ENCODE results near the gene ZNF805. TPM values are rescaled to one million over a fixed set of nuclear protein-coding genes. Genes with fewer than 3 reads are reported as not detected.

Gene ZNF805
- total and polyA plus RNA-seq, 2 of the 13 experiments (the other 11 are each of a cell fraction or from before 2014, with no cell fraction given), result 5.1 to 12.8 TPM

DNA sequence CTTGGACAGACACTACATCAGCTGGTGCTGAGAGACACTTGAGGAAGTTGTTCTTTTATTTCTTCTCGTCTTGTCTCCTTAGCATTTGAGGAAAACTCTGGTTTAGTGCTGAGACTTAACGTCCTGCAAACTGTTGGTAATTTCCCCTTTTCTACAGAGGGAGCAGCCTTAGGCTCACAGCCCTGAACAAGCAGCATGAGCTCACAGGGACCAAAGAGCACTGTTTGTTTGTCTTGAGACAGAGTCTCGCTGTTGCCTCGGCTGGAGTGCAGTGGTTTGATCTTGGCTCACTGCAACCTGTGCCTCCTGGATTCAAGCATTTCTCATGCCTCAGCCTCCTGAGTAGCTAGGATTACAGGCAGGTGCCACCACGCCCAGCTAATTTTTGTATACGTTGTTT, 5.5 kb downstream of the ZNF805 start (continued):
- TF ChIP-seq, protein P1, sequence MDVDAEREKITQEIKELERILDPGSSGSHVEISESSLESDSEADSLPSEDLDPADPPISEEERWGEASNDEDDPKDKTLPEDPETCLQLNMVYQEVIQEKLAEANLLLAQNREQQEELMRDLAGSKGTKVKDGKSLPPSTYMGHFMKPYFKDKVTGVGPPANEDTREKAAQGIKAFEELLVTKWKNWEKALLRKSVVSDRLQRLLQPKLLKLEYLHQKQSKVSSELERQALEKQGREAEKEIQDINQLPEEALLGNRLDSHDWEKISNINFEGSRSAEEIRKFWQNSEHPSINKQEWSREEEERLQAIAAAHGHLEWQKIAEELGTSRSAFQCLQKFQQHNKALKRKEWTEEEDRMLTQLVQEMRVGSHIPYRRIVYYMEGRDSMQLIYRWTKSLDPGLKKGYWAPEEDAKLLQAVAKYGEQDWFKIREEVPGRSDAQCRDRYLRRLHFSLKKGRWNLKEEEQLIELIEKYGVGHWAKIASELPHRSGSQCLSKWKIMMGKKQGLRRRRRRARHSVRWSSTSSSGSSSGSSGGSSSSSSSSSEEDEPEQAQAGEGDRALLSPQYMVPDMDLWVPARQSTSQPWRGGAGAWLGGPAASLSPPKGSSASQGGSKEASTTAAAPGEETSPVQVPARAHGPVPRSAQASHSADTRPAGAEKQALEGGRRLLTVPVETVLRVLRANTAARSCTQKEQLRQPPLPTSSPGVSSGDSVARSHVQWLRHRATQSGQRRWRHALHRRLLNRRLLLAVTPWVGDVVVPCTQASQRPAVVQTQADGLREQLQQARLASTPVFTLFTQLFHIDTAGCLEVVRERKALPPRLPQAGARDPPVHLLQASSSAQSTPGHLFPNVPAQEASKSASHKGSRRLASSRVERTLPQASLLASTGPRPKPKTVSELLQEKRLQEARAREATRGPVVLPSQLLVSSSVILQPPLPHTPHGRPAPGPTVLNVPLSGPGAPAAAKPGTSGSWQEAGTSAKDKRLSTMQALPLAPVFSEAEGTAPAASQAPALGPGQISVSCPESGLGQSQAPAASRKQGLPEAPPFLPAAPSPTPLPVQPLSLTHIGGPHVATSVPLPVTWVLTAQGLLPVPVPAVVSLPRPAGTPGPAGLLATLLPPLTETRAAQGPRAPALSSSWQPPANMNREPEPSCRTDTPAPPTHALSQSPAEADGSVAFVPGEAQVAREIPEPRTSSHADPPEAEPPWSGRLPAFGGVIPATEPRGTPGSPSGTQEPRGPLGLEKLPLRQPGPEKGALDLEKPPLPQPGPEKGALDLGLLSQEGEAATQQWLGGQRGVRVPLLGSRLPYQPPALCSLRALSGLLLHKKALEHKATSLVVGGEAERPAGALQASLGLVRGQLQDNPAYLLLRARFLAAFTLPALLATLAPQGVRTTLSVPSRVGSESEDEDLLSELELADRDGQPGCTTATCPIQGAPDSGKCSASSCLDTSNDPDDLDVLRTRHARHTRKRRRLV (CRISPR knock-in tag; IDR thresholded peaks at IDR 0.05), result no peak
- TF ChIP-seq, protein P2, sequence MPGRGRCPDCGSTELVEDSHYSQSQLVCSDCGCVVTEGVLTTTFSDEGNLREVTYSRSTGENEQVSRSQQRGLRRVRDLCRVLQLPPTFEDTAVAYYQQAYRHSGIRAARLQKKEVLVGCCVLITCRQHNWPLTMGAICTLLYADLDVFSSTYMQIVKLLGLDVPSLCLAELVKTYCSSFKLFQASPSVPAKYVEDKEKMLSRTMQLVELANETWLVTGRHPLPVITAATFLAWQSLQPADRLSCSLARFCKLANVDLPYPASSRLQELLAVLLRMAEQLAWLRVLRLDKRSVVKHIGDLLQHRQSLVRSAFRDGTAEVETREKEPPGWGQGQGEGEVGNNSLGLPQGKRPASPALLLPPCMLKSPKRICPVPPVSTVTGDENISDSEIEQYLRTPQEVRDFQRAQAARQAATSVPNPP (CRISPR knock-in tag; IDR thresholded peaks at IDR 0.05), result no peak
- TF ChIP-seq, protein P3, sequence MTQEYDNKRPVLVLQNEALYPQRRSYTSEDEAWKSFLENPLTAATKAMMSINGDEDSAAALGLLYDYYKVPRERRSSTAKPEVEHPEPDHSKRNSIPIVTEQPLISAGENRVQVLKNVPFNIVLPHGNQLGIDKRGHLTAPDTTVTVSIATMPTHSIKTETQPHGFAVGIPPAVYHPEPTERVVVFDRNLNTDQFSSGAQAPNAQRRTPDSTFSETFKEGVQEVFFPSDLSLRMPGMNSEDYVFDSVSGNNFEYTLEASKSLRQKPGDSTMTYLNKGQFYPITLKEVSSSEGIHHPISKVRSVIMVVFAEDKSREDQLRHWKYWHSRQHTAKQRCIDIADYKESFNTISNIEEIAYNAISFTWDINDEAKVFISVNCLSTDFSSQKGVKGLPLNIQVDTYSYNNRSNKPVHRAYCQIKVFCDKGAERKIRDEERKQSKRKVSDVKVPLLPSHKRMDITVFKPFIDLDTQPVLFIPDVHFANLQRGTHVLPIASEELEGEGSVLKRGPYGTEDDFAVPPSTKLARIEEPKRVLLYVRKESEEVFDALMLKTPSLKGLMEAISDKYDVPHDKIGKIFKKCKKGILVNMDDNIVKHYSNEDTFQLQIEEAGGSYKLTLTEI (CRISPR knock-in tag; conservative IDR thresholded peaks at IDR 0.05), result no peak
- TF ChIP-seq ZNF598 (CRISPR knock-in tag; IDR thresholded peaks at IDR 0.05; ENCODE audit: borderline replicate concordance) (no peak), ZNF383 (CRISPR knock-in tag; IDR thresholded peaks at IDR 0.05; ENCODE audit: borderline replicate concordance) (no peak), TAF1 (CRISPR knock-in tag; IDR thresholded peaks at IDR 0.05) (no peak), HIVEP1 (CRISPR knock-in tag; IDR thresholded peaks at IDR 0.05) (no peak), SMC3 (IDR thresholded peaks at IDR 0.05; ENCODE audit: low read length) (peak; percentile 18; the same call in 1 of the 2 replicates), SP4 (CRISPR knock-in tag; IDR thresholded peaks at IDR 0.05) (no peak), TOPORS (CRISPR knock-in tag; IDR thresholded peaks at IDR 0.05) (no peak)
- TF ChIP-seq, protein P4, sequence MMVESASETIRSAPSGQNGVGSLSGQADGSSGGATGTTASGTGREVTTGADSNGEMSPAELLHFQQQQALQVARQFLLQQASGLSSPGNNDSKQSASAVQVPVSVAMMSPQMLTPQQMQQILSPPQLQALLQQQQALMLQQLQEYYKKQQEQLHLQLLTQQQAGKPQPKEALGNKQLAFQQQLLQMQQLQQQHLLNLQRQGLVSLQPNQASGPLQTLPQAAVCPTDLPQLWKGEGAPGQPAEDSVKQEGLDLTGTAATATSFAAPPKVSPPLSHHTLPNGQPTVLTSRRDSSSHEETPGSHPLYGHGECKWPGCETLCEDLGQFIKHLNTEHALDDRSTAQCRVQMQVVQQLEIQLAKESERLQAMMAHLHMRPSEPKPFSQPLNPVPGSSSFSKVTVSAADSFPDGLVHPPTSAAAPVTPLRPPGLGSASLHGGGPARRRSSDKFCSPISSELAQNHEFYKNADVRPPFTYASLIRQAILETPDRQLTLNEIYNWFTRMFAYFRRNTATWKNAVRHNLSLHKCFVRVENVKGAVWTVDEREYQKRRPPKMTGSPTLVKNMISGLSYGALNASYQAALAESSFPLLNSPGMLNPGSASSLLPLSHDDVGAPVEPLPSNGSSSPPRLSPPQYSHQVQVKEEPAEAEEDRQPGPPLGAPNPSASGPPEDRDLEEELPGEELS (CRISPR knock-in tag; IDR thresholded peaks at IDR 0.05), result no peak
- TF ChIP-seq, protein P5, sequence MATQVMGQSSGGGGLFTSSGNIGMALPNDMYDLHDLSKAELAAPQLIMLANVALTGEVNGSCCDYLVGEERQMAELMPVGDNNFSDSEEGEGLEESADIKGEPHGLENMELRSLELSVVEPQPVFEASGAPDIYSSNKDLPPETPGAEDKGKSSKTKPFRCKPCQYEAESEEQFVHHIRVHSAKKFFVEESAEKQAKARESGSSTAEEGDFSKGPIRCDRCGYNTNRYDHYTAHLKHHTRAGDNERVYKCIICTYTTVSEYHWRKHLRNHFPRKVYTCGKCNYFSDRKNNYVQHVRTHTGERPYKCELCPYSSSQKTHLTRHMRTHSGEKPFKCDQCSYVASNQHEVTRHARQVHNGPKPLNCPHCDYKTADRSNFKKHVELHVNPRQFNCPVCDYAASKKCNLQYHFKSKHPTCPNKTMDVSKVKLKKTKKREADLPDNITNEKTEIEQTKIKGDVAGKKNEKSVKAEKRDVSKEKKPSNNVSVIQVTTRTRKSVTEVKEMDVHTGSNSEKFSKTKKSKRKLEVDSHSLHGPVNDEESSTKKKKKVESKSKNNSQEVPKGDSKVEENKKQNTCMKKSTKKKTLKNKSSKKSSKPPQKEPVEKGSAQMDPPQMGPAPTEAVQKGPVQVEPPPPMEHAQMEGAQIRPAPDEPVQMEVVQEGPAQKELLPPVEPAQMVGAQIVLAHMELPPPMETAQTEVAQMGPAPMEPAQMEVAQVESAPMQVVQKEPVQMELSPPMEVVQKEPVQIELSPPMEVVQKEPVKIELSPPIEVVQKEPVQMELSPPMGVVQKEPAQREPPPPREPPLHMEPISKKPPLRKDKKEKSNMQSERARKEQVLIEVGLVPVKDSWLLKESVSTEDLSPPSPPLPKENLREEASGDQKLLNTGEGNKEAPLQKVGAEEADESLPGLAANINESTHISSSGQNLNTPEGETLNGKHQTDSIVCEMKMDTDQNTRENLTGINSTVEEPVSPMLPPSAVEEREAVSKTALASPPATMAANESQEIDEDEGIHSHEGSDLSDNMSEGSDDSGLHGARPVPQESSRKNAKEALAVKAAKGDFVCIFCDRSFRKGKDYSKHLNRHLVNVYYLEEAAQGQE (IDR thresholded peaks at IDR 0.05; ENCODE audit: borderline replicate concordance in 1 of 2, low read depth in 1 of 2, low read length in 2 of 2), result no peak
- TF ChIP-seq, protein P6, sequence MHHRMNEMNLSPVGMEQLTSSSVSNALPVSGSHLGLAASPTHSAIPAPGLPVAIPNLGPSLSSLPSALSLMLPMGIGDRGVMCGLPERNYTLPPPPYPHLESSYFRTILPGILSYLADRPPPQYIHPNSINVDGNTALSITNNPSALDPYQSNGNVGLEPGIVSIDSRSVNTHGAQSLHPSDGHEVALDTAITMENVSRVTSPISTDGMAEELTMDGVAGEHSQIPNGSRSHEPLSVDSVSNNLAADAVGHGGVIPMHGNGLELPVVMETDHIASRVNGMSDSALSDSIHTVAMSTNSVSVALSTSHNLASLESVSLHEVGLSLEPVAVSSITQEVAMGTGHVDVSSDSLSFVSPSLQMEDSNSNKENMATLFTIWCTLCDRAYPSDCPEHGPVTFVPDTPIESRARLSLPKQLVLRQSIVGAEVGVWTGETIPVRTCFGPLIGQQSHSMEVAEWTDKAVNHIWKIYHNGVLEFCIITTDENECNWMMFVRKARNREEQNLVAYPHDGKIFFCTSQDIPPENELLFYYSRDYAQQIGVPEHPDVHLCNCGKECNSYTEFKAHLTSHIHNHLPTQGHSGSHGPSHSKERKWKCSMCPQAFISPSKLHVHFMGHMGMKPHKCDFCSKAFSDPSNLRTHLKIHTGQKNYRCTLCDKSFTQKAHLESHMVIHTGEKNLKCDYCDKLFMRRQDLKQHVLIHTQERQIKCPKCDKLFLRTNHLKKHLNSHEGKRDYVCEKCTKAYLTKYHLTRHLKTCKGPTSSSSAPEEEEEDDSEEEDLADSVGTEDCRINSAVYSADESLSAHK (CRISPR knock-in tag; IDR thresholded peaks at IDR 0.05; ENCODE audit: borderline replicate concordance), result no peak

All from HepG2 (cell line).